Measurements from ENCODE around the gene CELF4.

CELF4 gene

GRCh38 chr18:37348729-37349128 lies 216.9 kb downstream of the CELF4 start:
- TF ChIP-seq CTCF (IDR thresholded peaks at IDR 0.05; ENCODE audit: extremely low read depth, missing control alignments): no peak
- DNase-seq (ENCODE audit: low spot score): no peak

- no peak for TF ChIP-seq CTCF (IDR thresholded peaks at IDR 0.05; ENCODE audit: extremely low read depth, missing control alignments)
- no peak for DNase-seq (ENCODE audit: low spot score)
Measured at GRCh38 chr18:37346048-37346447, 219.6 kb downstream of the CELF4 start.

- no peak for DNase-seq (ENCODE audit: low spot score)
- no peak for TF ChIP-seq CTCF (IDR thresholded peaks at IDR 0.05; ENCODE audit: extremely low read depth, missing control alignments)
Measured at GRCh38 chr18:37343542-37343851, 222.1 kb downstream of the CELF4 start.

GRCh38 chr18:37341473-37342086 lies 224.0 kb downstream of the CELF4 start:
- no peak for TF ChIP-seq CTCF (IDR thresholded peaks at IDR 0.05; ENCODE audit: extremely low read depth, missing control alignments)
- DNase-seq (ENCODE audit: low spot score): no peak

- DNase-seq (ENCODE audit: low spot score): no peak
- TF ChIP-seq CTCF (IDR thresholded peaks at IDR 0.05; ENCODE audit: extremely low read depth, missing control alignments): no peak
Measured at GRCh38 chr18:37341016-37341415, 224.6 kb downstream of the CELF4 start.

DNA sequence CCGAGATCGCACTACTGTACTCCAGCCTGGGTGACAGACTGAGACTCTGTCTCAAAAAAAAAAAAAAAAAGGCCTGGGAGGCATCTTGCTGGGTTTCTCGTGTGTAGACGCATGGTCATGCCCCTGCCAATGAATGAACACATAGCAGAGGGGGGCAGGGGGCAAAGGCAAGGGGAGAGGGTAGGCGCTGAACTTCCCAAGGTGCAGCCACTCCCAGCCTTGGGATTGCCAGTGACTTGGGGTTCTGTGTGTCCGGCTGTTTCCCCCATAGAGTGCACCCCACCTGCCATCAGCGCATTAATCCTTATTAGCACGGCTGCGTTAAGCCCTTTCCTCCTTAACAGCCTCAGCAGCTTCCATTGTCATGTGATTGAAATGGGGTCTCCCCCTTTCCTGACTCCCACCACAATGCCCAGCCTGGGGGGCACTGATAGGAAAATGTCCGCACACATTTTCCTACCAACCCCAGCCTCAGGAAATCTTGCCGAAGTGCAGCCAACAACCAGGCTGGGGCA lies 225.8 kb downstream of the CELF4 start:
- DNase-seq (ENCODE audit: low spot score): no peak

More for the DNA sequence above, 225.8 kb downstream of the CELF4 start:
- no peak for TF ChIP-seq CTCF (IDR thresholded peaks at IDR 0.05; ENCODE audit: extremely low read depth, missing control alignments)
